Calu3 (cell line): Measurements from ENCODE around the gene PDCD10. TPM values are rescaled to one million over a fixed set of nuclear protein-coding genes. Genes with fewer than 3 reads are reported as not detected.

Experiments
- BruUV-seq: library from RNA; stranded (reverse); fragments of 400-500 nt; replicated peaks from 2 replicates; lab custom pipeline; 2021; lab: Mats Ljungman, UMichigan
- CTCF ChIA-PET: fragments of 300-600 bp; sonication (Branson Sonifier 250); formaldehyde crosslinking; loops from one replicate; lab custom pipeline; 2022; ENCODE audit warnings: antibody characterized with exemption; lab: Charles Lee
- DNase-seq: peaks from one replicate; pipeline ENCODE4 v3.0.0; 2022
- H3K27ac Mint-ChIP-seq: one replicate; pipeline ENCODE4 v1.8.0; 2022; ENCODE audit warnings: mixed read lengths; ENCODE audit not compliant: unreplicated experiment
- H3K27me3 Mint-ChIP-seq: one replicate; pipeline ENCODE4 v1.8.0; 2022; ENCODE audit warnings: mixed read lengths; ENCODE audit not compliant: unreplicated experiment
- H3K36me3 Mint-ChIP-seq: one replicate; pipeline ENCODE4 v1.8.0; 2022; ENCODE audit warnings: mild to moderate bottlenecking, moderate library complexity, mixed read lengths; ENCODE audit not compliant: insufficient read depth, unreplicated experiment
- H3K4me1 Mint-ChIP-seq: one replicate; pipeline ENCODE4 v1.8.0; 2022; ENCODE audit warnings: mild to moderate bottlenecking, low read depth, mixed read lengths; ENCODE audit not compliant: unreplicated experiment
- H3K4me3 Mint-ChIP-seq: one replicate; pipeline ENCODE4 v1.8.0; 2022; ENCODE audit warnings: mild to moderate bottlenecking, low read depth, moderate library complexity, mixed read lengths; ENCODE audit not compliant: unreplicated experiment
- H3K9me3 Mint-ChIP-seq: one replicate; pipeline ENCODE4 v1.8.0; 2022; ENCODE audit warnings: low read depth, mixed read lengths; ENCODE audit not compliant: unreplicated experiment
- intact Hi-C: fragments of 100-400 bp; cut with micrococcal nuclease; formaldehyde crosslinking; loops from one replicate; pipeline ENCODE4 v1.10.0; 2022; ENCODE audit not compliant: unreplicated experiment
- total RNA-seq: library from RNA; stranded (reverse); gene quantifications from 2 replicates; pipeline ENCODE4 v1.2.3, GENCODE V29; 2022
- TF ChIP-seq, protein P1 (sequence below): fragments of 200-600 bp; IDR thresholded peaks from one replicate; pipeline ENCODE4 v1.8.0; 2022; ENCODE audit warnings: antibody characterized with exemption; ENCODE audit not compliant: unreplicated experiment

The PDCD10 gene
- total RNA-seq, 1 experiment from 2014 or later: 117 TPM

DNA sequence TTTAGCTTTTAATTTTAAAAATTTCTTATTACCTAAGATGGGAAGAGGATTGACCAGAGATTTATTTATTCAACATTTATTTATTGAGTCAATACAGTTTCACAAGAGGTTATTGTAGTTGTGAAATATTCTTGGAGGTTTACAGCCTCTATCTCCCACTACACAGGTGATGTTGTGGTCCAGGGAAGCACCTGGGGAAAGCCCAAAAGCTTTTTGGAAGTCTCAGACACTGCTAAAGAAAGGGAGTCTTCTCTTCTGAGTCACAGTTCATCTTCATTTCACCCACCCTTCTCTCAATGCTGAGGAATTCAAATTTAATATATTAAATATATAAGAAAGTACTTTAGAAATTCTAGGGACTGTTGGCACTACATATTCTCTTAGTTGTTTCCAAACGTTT, 42.7 kb upstream of the PDCD10 start:
- intact Hi-C loops: no loop called here
- Mint-ChIP-seq H3K4me1 (no peaks in the 10 kb centered on the region), H3K27ac (no peak overlapping the region), H3K36me3 (no peaks in the 10 kb centered on the region), H3K27me3 (no peaks in the 10 kb centered on the region), H3K4me3 (no peak overlapping the region), H3K9me3 (peaks cover 5% of the 10 kb centered on the region)
- CTCF ChIA-PET: no interaction called here
- TF ChIP-seq, protein P1, sequence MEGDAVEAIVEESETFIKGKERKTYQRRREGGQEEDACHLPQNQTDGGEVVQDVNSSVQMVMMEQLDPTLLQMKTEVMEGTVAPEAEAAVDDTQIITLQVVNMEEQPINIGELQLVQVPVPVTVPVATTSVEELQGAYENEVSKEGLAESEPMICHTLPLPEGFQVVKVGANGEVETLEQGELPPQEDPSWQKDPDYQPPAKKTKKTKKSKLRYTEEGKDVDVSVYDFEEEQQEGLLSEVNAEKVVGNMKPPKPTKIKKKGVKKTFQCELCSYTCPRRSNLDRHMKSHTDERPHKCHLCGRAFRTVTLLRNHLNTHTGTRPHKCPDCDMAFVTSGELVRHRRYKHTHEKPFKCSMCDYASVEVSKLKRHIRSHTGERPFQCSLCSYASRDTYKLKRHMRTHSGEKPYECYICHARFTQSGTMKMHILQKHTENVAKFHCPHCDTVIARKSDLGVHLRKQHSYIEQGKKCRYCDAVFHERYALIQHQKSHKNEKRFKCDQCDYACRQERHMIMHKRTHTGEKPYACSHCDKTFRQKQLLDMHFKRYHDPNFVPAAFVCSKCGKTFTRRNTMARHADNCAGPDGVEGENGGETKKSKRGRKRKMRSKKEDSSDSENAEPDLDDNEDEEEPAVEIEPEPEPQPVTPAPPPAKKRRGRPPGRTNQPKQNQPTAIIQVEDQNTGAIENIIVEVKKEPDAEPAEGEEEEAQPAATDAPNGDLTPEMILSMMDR: no peak
- no peak for DNase-seq
- BruUV-seq: no TSS peak

DNA sequence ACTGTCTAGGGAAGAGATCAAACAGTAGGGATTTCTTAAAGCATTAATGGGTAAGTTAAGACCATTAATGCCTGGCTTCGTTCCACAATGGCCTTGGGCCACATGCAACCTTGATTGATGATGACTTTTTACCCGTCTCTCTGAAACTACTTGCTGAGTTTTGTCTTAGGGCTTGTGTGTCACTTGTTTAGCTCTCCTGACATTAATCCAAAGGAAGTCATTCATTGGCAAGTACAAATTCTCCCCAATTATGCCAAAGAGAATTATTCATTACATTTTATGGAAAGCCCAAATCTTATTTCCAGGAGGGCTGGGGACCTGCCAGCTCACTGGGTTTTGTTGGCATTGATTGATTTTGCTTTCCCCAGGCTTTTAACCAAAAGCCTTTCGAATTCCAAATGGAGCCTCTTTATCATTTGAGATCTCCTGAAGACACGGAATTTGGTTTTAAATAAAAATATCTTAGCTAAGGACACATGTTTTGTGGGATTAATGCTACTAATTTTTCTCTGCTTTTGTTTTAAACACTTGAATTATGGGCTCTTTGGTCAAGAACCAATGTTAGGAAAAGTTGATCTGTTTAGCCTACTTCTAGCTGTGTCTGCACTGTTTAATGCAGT, 41.5 kb upstream of the PDCD10 start:
- DNase-seq: no peak
- intact Hi-C loops: no loop called here
- Mint-ChIP-seq H3K27ac (no peak overlapping the region), H3K27me3 (no peaks in the 10 kb centered on the region), H3K9me3 (peaks cover 5% of the 10 kb centered on the region), H3K4me3 (no peak overlapping the region), H3K36me3 (no peaks in the 10 kb centered on the region), H3K4me1 (no peaks in the 10 kb centered on the region)
- CTCF ChIA-PET: no interaction called here
- TF ChIP-seq, protein P1: no peak
- BruUV-seq: no TSS peak

DNA sequence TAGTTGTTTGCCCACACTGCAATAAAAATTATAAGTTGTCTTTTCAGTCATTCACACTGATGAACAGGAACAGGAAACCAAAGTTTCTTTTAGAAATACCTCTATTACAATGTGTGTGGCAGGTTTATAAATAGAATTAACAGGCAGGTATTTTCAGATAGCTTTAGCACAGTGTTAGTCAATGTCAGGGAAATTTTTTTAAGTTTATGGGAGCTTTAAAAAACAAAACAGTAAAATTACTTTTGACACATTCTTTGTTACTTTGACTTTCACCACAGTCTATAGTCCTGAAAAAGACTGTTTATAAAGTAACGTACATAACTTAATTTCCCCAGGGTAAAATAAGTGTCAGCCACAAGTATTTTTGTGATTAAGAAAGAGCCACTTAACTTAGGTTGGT, 38.9 kb upstream of the PDCD10 start:
- Mint-ChIP-seq H3K4me3 (no peak overlapping the region), H3K27ac (no peak overlapping the region), H3K27me3 (no peaks in the 10 kb centered on the region), H3K36me3 (no peaks in the 10 kb centered on the region), H3K4me1 (no peaks in the 10 kb centered on the region), H3K9me3 (peaks cover 5% of the 10 kb centered on the region)
- DNase-seq: no peak
- CTCF ChIA-PET: no interaction called here
- no TSS peak for BruUV-seq
- intact Hi-C loops: no loop called here
- TF ChIP-seq, protein P1: no peak

DNA sequence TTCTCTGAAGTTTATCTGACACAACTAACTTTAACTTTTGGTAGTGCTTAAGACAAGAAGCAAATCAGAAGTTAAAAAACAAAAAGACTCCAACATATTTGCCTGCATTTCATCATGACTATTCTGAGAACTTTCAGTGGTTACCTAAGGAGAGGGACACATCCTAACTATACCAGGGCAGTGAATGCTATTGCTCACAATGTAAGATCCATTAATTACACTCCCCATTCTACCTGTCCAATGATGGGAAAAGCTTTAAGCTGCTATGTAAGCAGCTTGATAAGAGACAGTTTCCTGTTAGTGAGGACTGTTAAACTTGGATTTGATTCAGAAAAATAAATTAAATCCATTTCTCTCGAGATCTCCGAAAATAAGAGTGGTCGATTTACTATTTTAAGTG, 38.3 kb upstream of the PDCD10 start:
- Mint-ChIP-seq H3K9me3 (peaks cover 5% of the 10 kb centered on the region), H3K27me3 (no peaks in the 10 kb centered on the region), H3K36me3 (no peaks in the 10 kb centered on the region), H3K4me3 (no peak overlapping the region), H3K27ac (no peak overlapping the region), H3K4me1 (no peaks in the 10 kb centered on the region)
- intact Hi-C loops: no loop called here
- TF ChIP-seq, protein P1: no peak
- no peak for DNase-seq
- CTCF ChIA-PET: no interaction called here
- no TSS peak for BruUV-seq
